GM13977 (cell line): ENCODE results near the gene AFAP1L1.

ENCODE experiments used
- DNase-seq: peaks from one replicate; pipeline ENCODE4 v3.0.0; 2012; ENCODE audit warnings: low spot score
- CTCF ChIP-seq: IDR thresholded peaks from 2 replicates; pipeline ENCODE4 v1.5.1; 2012; ENCODE audit warnings: mild to moderate bottlenecking, control low read depth; ENCODE audit not compliant: insufficient read depth; ENCODE audit errors: extremely low read depth, missing control alignments
- in situ Hi-C: fragments of 300-500 bp; cut with MboI; formaldehyde crosslinking; loops from one replicate; pipeline ENCODE4 v1.12.0; 2022; ENCODE audit warnings: low sequenced_read_pairs, low pct_unique_long_range_greater_than_20kb, mixed read lengths, inconsistent platforms; ENCODE audit not compliant: unreplicated experiment

Gene AFAP1L1

GRCh38 chr5:149257889-149258705 lies 13.6 kb upstream of the AFAP1L1 start:
- in situ Hi-C loops: loop anchor here (25.0 kb wide), 1 partner anchor 521 kb away; no protein-coding TSS in a partner anchor
- no peak for TF ChIP-seq CTCF
- DNase-seq: no peak

- in situ Hi-C loops: loop anchor here (25.0 kb wide), 1 partner anchor 523 kb away; no protein-coding TSS in a partner anchor
Measured at GRCh38 chr5:149260761-149261160, 10.9 kb upstream of the AFAP1L1 start.

GRCh38 chr5:149261246-149261645 lies 10.4 kb upstream of the AFAP1L1 start:
- in situ Hi-C loops: loop anchor here (25.0 kb wide), 1 partner anchor 524 kb away; no protein-coding TSS in a partner anchor
- no peak for TF ChIP-seq CTCF
- no peak for DNase-seq

More at GRCh38 chr5:149260761-149261160, 10.9 kb upstream of the AFAP1L1 start:
- DNase-seq: no peak
- TF ChIP-seq CTCF: no peak

- no peak for TF ChIP-seq CTCF
- in situ Hi-C loops: loop anchor here (25.0 kb wide), 1 partner anchor 525 kb away; no protein-coding TSS in a partner anchor
Measured at GRCh38 chr5:149262315-149262714, 9.3 kb upstream of the AFAP1L1 start.

GRCh38 chr5:149264439-149265067 lies 7.1 kb upstream of the AFAP1L1 start:
- DNase-seq: peak; percentile 38
- peak; percentile 49 for TF ChIP-seq CTCF
- in situ Hi-C loops: loop anchor here (25.0 kb wide), 1 partner anchor 527 kb away; no protein-coding TSS in a partner anchor

More at GRCh38 chr5:149262315-149262714, 9.3 kb upstream of the AFAP1L1 start:
- no peak for DNase-seq

GRCh38 chr5:149265068-149265465 lies 6.6 kb upstream of the AFAP1L1 start:
- no peak for TF ChIP-seq CTCF
- in situ Hi-C loops: loop anchor here (25.0 kb wide), 1 partner anchor 528 kb away; no protein-coding TSS in a partner anchor
- DNase-seq: no peak
